ENCODE measurements around the gene ZNF256. TPM values are rescaled to one million over a fixed set of nuclear protein-coding genes. Genes with fewer than 3 reads are reported as not detected.
"Not testable (repeated sequence)": the region's sequence is repeated elsewhere in the genome, so short reads cannot be mapped to it uniquely, and the experiment has no call there.

The ZNF256 gene
- total RNA-seq, 1 experiment from 2014 or later = 12.3 TPM

DNA sequence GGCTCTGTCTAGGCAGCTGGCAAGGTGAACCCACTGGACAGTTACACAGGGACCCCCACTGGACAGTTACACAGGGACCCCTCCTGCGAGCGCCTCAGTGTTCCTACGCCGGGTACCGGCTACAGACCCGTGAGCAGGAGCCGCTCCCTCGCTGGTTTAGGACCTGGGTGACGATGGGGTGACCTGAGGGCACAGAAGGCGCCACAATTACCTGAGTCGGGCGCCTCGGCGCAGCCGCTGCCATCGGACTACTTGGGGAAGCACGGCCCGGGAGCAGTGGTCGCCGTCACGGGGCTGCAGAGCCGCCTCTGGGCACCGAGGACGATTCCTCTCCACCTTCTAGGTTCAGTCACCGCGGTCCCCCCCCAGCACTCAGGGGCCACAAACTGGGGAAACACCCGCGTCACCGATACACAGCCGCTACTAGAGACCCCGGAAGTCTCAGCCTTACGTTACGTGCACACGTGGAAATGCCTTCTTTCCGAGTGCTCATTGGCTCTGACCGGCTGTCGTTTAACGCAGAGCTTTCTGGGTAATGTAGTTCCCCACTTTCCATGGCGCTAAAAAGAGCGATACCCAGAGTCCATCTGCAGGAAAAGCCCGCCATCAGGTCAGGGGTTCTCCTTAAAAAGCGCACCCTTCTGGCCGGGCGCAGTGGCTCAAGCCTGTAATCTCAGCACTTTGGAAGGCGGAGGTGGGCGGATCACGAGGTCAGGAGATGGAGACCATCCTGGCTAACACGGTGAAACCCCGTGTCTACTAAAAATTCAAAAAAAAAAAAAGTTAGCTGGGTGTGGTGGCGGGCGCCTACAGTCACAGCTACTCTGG is 31.1 kb downstream of the ZNF256 start, which contains the start of gene ZNF417:
TSS of gene ZNF417 (minus strand) at position 425 of the 828 bp plus-strand sequence. CDS start at position 244, 181 bp downstream.
- WGBS (ENCODE audit: extremely low coverage, insufficient read length, low lambda C conversion rate) = no CpG with 5 or more reads among the region's 51 CpGs
- not testable (repeated sequence) for H3K79me2 ChIP-seq (ENCODE audit: insufficient read depth, low read length); H2AK5ac ChIP-seq (ENCODE audit: insufficient read length, low read length); H4K20me1 ChIP-seq (ENCODE audit: control insufficient read depth, insufficient read depth, insufficient read length); H3K56ac ChIP-seq (ENCODE audit: insufficient read length, low read depth, low read length); H3K27me3 Mint-ChIP-seq (ENCODE audit: low read depth); H4K91ac ChIP-seq (ENCODE audit: insufficient read length, low read depth, low read length); H3K9me3 ChIP-seq (ENCODE audit: control insufficient read depth, low read depth, low read length); H2BK15ac ChIP-seq (ENCODE audit: low read depth, low read length); H4K8ac ChIP-seq (replicated peaks; ENCODE audit: insufficient read length, low read depth, low read length); H3K4me1 ChIP-seq (ENCODE audit: insufficient read depth, low read length); H2BK5ac ChIP-seq (ENCODE audit: insufficient read length, low read length); H2BK20ac ChIP-seq (ENCODE audit: low read depth, low read length, poor library complexity, severe bottlenecking); H3K23ac ChIP-seq (ENCODE audit: insufficient read length, low read depth, low read length); H3K23me2 ChIP-seq (ENCODE audit: insufficient read length, low read depth, low read length, poor library complexity, severe bottlenecking); H3K27me3 ChIP-seq (ENCODE audit: insufficient read depth, low read length); H2BK12ac ChIP-seq (ENCODE audit: insufficient read length, low read depth, low read length); H3K79me1 ChIP-seq (ENCODE audit: insufficient read depth, low read depth, low read length, poor library complexity, severe bottlenecking); H3K27ac ChIP-seq (ENCODE audit: insufficient read length, low read depth, low read length); H3T11ph ChIP-seq (ENCODE audit: low read length); H4K5ac ChIP-seq (ENCODE audit: insufficient read length, low read depth, low read length); H3K4ac ChIP-seq (ENCODE audit: low read depth, low read length); H2BK120ac ChIP-seq (ENCODE audit: low read depth, low read length, poor library complexity, severe bottlenecking); H3K9me3 Mint-ChIP-seq; H2AFZ ChIP-seq (ENCODE audit: low read length)
- Mint-ChIP-seq H3K4me3 (peak within 1 kb of the TSS; percentile 89 to 91), H3K36me3 (ENCODE audit: insufficient read depth in 1 of 3, low read depth in 3 of 3) (peaks cover 29 to 66% (median 58%) of the 10 kb centered on the region in 3 experiments), H3K4me1 (peaks cover 15 to 20% of the 10 kb centered on the region in 2 experiments), H3K27ac (peak within 1 kb of the TSS; percentile 88 to 97 (median 97))
- peak within 1 kb of the TSS; percentile 87 for H3K4me2 ChIP-seq (ENCODE audit: insufficient read depth, insufficient read length, low read length)
- H3K9ac ChIP-seq (ENCODE audit: extremely low read depth, insufficient read length, low read length) = peak within 1 kb of the TSS; percentile 64
- H3K14ac ChIP-seq (ENCODE audit: insufficient read depth, low read length) = peak within 1 kb of the TSS; percentile 11
- peak; percentile 97 for DNase-seq
- TF ChIP-seq, protein P1, sequence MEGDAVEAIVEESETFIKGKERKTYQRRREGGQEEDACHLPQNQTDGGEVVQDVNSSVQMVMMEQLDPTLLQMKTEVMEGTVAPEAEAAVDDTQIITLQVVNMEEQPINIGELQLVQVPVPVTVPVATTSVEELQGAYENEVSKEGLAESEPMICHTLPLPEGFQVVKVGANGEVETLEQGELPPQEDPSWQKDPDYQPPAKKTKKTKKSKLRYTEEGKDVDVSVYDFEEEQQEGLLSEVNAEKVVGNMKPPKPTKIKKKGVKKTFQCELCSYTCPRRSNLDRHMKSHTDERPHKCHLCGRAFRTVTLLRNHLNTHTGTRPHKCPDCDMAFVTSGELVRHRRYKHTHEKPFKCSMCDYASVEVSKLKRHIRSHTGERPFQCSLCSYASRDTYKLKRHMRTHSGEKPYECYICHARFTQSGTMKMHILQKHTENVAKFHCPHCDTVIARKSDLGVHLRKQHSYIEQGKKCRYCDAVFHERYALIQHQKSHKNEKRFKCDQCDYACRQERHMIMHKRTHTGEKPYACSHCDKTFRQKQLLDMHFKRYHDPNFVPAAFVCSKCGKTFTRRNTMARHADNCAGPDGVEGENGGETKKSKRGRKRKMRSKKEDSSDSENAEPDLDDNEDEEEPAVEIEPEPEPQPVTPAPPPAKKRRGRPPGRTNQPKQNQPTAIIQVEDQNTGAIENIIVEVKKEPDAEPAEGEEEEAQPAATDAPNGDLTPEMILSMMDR (conservative IDR thresholded peaks at IDR 0.05) = peak; percentile 63
- peak within 1 kb of the TSS; percentile 66 for H3K18ac ChIP-seq (ENCODE audit: insufficient read length, low read depth, low read length)
